ENCODE results near the gene SNX3. TPM values are rescaled to one million over a fixed set of nuclear protein-coding genes. Genes with fewer than 3 reads are reported as not detected.
"Not testable (repeated sequence)": the region's sequence is repeated elsewhere in the genome, so short reads cannot be mapped to it uniquely, and the experiment has no call there.

Gene SNX3
- total RNA-seq (2014; rRNA removed; shearing (Covaris generic)): 204 and 244 TPM in 2 replicates

DNA sequence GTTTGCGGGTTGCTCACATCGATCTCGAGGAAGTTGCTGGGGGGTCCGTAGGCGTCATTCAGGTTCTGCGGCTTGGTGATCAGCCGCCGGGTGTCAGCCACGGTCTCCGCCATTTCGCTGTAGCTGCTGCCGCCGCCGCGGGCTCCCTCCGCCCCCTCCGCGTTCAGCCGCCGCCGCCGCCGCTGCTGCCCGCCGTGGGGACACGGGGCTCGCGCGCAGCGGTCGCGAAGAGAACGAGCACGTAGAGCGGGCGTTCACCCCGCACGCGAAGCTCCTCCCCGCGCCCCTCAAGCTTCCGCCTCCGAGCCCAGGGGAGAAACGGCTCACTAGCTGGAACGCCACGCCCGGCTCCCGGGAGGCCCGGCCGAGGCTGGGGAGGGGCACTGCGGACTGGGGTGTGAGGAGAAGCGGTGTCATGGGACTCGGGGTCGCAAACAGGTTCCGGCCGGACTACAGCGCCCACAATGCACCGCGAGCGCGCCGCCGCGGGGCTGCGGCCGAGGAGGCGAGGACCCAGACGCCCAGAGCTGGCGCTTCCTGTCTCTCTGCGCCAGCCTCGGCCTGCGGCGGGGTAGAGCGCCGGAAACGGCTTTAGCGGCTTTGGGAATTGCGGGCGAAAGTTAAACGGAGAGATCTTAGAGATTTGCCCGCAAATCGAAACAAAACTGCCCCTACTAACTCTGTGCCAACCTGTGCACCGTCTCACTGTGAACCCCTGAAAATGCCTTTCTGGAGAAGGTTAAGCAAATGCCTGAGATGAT is at the start of gene SNX3:
SNX3 (minus strand) TSS at position 232 of the 761 bp plus-strand sequence; CDS start at position 113, 119 bp downstream.
- in situ Hi-C loops (cut with HindIII; ENCODE audit: low sequenced_read_pairs): no loop called here
- DNase-seq (ENCODE audit: low spot score): peak; percentile 89

DNA sequence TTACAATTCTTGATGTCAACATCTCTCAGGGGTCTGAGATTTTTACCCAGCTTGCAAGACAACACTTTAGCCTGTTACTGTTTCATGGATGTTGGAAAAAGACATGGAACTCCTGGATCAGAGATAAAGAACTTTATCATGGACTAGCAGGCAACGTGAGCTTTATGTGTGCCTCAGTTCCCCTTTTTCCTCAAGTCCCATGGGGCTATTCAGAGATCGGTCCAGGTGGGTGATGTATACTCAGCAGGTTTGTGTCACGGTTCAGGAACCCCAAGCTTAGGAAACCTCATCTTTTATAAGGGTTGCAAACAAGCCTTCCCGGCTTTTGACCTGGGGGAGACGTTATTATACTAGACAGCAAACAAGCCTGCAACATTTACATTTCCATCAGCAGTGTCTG is 49.0 kb upstream of the SNX3 start:
- in situ Hi-C loops (cut with HindIII; ENCODE audit: low sequenced_read_pairs): no loop called here
- no peak for DNase-seq (ENCODE audit: low spot score)

DNA sequence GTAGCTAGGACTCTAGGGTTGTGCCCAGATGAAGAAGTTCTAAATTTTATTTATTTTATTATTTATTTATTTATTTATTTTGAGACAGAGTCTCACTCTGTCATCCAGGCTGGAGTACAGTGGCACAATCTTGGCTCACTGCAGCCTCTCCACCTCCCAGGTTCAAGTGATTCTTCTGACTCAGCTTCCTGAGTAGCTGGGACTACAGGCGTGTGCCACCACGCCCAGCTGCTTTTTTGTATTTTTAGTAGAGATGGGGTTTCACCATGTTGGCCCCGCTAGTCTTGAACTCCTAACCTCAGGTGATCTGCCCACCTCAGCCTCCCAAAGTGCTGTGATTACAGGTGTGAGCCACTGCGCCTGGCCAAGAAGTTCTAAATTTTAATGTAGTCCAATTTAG is 47.8 kb upstream of the SNX3 start:
- DNase-seq (ENCODE audit: low spot score); in situ Hi-C loops (cut with HindIII; ENCODE audit: low sequenced_read_pairs): not testable (repeated sequence)

DNA sequence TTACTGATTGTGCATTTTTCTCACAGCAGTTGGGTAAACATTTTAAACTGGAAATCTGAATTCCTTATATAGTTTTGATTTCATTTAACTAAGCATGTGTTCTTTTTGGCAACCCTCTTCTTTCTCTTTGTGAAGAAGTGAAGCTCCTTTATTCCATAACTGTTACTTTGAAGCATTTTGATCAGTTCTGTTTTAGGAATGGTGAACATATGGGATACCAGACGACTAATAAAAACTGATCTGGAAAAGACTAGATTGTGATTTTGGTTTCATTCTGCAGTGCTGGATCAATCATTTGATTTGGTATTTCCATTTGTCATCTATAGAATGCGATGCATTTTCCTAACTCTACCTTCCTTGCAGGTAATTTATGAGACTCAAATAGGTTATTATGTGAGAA is 43.8 kb upstream of the SNX3 start:
- in situ Hi-C loops (cut with HindIII; ENCODE audit: low sequenced_read_pairs): no loop called here
- DNase-seq (ENCODE audit: low spot score): no peak

DNA sequence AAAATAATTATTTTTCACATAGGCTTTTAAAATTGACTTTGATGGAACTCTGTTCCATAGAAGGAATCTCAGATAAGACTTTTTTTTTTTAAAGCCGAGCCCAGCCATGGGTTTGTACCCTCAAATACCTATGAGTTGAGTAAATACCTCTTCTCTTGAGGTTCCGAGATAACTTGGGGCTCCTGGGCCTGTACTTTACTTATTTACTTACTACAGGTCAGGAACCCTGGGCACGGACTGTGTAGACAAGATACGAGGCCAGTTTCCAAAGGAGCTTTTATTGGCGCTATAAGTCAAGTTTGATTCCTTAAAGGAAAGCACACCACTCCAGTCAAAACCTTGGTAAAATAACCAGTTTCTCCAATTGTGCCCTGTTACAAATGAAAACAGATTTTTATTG is 41.5 kb upstream of the SNX3 start:
- in situ Hi-C loops (cut with HindIII; ENCODE audit: low sequenced_read_pairs): no loop called here
- DNase-seq (ENCODE audit: low spot score): no peak

DNA sequence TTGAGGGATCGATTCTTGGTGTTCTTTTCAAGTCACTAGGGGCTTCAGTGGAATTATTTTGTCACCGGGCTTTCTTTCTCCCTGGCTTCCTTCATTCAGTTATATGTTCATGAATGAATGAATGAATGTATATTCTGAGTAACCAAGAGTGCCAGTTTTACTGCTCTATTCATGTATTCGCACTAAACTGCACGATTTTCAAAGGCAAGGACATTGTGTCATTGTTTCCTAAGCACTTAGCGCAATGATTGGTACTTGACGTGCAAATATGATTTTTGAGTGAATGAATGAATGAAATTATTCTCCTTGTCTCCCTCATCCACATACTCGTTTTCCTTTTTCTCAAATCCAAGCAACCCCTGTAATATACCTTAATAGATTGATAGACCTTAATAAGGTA is 34.8 kb upstream of the SNX3 start:
- no peak for DNase-seq (ENCODE audit: low spot score)
- in situ Hi-C loops (cut with HindIII; ENCODE audit: low sequenced_read_pairs): no loop called here

DNA sequence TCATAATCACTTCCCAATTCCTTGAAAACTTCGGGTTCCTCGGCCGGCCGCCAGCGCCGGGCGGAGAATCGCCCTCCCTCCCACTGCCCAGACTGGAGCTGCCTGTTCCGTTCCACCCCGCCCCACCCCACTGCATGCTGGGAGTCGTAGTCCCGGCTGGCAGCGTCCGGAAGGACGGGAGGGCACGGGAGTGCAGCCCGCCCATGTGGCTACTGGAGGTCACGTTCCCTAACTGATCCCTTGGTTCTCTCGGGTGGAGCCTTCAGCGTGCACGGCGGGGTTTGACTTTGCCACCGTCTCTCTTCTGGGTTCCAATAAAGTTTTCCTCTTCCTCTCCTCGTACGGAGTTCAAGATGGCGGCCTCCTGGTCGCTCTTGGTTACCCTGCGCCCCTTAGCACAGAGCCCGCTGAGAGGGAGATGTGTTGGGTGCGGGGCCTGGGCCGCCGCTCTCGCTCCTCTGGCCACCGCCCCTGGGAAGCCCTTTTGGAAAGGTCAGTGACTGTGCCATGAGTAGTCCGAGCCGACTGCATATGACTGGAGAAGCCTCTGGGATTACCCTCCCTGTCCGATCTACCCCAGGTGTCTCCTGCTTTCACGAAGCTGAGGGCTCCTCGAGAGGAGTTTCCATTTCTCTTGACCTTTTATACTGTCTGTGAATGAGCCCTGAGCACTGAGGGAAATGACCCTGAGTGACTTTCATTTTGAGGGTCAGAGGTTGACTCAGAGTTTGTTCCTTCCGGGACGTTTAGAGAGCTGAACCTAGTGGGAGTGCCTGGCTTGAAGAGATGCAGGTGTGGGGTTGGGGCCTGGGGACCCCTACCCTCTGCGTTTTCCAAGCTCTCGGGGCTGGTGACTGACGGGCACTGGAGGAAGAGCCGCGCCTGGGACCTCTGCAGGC is 34.1 kb upstream of the SNX3 start, which contains the start of gene AFG1L:
AFG1L (plus strand) TSS at position 328 of the 899 bp plus-strand sequence; CDS start at position 354, 26 bp downstream.
- peak; percentile 92 for DNase-seq (ENCODE audit: low spot score)
- in situ Hi-C loops (cut with HindIII; ENCODE audit: low sequenced_read_pairs): no loop called here

DNA sequence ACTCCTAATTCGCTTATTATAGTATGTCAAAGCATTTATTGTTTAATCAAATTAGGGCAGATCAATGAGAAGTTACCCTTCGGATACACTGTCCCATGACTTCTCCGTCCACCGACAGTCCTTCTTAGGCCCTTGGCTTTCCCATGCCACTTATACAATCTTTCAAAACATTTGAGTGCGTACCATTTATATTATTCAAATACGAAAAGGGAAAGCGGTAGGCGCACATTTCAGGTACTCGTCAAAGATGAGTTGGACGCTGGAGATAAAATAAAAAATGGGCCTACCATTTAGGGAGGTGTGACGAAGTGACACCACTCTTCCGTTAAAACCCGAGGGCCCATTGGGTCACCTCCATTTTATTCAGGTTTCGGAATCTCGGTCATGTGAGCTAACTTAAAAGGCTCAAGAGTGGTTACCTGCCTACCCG is 33.5 kb upstream of the SNX3 start:
- DNase-seq (ENCODE audit: low spot score): no peak
- in situ Hi-C loops (cut with HindIII; ENCODE audit: low sequenced_read_pairs): no loop called here

DNA sequence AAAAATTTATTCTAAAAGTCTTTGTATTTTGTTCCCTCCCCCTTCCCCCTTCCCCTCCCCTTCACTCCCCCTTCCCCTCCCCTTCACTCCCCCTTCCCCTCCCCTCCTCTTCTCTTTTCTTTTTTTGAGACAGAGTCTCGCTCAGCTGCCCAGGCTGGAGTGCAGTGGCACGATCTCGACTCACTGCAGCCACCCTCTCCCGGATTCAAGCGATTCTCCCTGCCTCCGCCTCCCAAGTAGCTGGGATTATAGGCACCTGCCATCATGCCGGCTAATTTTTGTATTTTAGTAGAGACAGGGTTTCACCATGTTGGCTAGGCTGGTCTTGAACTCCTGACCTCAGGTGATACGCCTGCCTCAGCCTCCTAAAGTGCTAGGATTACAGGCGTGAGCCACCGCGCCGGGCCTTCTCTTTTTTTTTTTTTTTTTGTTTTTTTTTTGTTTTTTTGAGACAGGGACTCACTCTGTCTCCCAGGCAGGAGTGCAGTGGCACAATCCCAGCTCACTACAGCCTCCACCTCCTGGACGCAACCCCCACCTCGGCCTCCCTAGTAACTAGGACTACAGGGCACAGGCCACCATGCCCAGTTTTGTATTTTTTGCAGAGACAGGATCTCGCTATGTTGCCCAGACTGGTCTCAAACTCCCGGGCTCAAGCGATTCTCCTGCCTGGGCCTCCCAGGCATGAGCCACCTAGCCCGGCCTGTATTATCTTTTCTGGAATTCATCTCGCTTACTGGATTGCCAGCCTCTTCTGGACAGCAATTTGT is 32.9 kb upstream of the SNX3 start:
- in situ Hi-C loops (cut with HindIII; ENCODE audit: low sequenced_read_pairs): no loop called here
- no peak for DNase-seq (ENCODE audit: low spot score)

DNA sequence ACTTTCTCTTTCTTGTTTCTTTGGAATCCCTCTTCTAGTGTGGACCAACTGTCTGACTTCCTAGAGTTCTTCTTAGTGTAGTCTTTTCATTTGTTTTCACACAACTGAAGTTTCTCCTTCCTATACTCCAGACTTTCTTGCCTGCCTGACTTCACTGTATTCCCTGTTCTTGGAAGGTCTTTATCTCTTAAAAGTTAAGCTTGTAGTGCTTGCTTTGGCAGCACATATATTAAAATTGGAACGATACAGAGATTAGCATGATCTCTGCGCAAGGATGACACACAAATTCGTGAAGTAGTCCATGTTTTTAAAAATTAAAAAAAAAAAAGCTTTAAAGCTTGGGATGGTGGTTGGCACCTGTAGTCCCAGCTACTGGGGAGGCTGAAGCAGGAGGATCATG is 31.7 kb upstream of the SNX3 start:
- DNase-seq (ENCODE audit: low spot score); in situ Hi-C loops (cut with HindIII; ENCODE audit: low sequenced_read_pairs): not testable (repeated sequence)

DNA sequence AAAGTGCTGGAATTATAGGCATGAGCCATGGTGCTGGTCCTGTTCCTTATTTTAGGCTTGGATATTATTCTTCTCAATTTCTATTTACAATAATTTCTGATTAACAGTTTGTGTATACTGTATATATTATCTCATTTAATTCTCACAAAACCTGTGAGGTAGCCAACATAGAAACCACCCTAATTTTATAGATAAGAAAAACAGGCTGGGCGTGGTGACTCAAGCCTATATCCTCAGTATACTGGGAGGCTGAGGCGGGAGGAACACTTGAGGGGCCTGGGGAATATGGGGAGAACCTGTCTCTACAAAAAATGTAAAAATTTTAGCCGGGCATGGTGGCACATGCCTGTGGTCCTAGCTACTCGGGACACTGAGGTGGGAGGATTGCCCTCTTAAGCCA is 30.3 kb upstream of the SNX3 start:
- in situ Hi-C loops (cut with HindIII; ENCODE audit: low sequenced_read_pairs): no loop called here
- DNase-seq (ENCODE audit: low spot score): no peak

DNA sequence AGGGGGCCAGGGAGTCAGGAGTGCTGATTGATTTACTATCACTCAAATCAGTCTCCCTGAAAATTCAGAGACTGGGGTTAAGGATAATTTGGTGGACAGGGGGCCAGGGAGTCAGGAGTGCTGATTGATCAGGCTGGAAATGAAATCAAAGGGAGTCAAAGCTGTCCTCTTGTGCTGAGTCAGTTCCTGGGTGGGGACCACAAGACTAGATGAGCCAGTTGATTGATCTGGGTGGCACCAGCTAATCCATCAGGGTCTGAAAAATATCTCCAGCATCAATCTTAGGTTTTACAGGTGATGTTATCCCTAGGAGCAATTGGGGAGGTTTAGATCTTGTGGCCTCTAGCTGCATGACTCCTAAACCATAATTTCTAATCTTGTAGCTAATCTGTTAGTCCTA is 27.9 kb upstream of the SNX3 start:
- no peak for DNase-seq (ENCODE audit: low spot score)

DNA sequence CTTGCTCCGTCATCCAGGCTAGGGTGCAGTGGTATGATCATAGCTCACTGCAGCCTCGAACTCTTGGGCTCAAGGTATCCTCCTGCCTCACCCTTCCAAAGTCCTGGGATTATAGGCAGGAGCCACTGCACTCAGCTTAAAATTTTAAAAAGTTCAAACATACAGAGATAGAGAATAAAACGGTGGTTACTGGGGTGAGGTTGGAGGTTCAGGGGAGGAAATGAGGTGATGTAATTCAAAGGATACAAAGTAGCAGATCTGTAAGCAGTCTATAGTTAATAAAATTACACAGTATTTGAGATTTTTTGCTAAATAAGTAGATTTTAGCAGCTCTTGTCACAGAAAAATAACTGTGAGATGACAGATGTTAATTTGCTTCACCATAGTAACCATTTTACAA is 26.5 kb upstream of the SNX3 start:
- in situ Hi-C loops (cut with HindIII; ENCODE audit: low sequenced_read_pairs): no loop called here
- no peak for DNase-seq (ENCODE audit: low spot score)

More for the DNA sequence above, 27.9 kb upstream of the SNX3 start:
- in situ Hi-C loops (cut with HindIII; ENCODE audit: low sequenced_read_pairs): no loop called here

DNA sequence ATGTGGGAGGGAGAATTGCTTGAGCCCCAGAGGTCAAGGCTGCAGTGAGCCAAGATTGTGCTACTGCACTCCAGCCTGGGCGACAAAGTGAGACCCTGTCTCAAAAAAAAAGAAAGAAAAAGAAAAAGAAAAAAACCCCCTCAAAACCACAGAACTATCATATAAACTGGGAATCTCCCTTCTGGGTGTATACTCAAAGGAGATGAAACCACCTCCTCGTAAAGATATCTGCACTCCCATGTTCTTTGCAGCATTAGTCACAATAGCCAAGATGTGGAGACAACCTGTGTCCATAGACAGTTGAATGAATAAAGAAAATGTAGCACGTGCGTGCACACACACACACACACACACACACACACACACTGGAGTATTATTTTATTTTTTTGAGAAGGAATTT is 25.5 kb upstream of the SNX3 start:
- no peak for DNase-seq (ENCODE audit: low spot score)
- in situ Hi-C loops (cut with HindIII; ENCODE audit: low sequenced_read_pairs): no loop called here

DNA sequence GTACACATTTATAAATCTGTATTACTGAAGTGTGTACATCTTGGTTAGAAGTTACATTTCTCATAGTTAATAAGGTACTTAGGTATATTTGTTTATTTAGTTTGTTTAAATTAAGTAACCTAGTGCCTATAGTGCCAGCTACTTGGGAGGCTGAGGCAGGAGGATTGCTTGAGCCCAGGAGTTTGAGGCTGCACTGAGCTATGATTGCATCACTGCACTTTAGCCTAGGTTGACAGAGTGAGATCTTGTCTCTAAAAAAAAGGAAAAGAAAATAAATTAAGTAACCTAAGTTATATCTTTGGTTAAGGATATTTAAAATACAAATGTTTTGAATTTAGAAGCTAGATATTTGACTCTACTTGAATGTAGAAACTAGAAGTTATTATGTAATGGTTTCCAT is 24.5 kb upstream of the SNX3 start:
- in situ Hi-C loops (cut with HindIII; ENCODE audit: low sequenced_read_pairs): no loop called here
- DNase-seq (ENCODE audit: low spot score): no peak

DNA sequence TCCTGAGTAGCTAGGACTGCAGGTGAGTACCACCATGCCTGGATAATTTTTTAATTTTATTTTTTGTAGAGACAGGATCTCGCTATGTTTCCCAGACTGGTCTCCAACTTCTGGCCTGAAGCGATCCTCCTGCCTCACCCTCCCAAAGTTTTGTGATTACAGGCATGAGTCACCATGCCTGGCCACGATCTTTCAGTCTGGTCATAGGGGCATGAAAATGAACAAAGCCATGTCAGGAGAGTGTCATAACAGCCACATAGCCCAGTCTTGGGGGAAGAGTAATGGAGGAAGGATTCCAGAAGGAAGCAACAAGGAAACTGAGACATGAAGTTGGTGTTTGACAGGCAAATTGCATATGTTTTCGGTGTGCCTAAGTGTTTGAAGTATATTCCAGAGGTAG is 17.0 kb upstream of the SNX3 start:
- DNase-seq (ENCODE audit: low spot score): no peak
- in situ Hi-C loops (cut with HindIII; ENCODE audit: low sequenced_read_pairs): no loop called here

DNA sequence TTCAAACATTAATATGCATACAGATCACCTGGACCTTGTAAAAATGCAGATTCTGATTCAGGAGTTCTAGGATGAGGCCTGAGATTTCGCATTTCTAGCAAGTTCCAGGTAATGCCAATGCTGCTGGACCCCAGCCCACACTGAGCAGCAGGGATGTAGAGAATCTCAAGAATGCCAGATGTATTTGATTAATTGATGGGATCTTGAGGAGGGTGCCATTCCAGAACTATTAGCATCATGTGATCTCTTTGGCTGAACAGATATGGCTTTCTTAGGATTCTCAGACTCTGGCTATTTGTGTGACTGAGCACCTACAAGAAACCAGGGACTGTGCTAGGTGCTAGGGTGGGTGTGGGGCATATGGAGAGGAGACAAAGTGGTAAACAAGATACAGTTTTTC is 16.5 kb upstream of the SNX3 start:
- in situ Hi-C loops (cut with HindIII; ENCODE audit: low sequenced_read_pairs): no loop called here
- no peak for DNase-seq (ENCODE audit: low spot score)

DNA sequence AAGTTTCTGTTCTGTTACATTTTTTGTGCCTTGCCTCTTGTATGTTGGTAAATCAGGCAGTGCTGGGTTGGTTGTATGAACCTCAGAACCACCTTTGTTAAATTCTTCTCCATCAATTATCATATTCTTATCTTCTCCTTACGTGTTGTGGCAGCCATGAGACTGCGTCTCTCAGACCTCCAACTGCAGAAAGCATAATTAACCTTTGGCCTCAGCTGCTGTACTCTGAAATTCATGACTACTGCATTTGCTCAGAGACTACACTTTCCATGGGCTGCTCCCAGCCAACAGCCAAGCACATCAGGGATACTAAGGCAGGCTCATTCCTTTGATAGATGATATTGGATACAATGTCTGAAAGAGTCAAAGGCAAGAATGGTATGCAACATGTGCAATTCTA is 15.1 kb upstream of the SNX3 start:
- DNase-seq (ENCODE audit: low spot score): no peak
- in situ Hi-C loops (cut with HindIII; ENCODE audit: low sequenced_read_pairs): no loop called here

DNA sequence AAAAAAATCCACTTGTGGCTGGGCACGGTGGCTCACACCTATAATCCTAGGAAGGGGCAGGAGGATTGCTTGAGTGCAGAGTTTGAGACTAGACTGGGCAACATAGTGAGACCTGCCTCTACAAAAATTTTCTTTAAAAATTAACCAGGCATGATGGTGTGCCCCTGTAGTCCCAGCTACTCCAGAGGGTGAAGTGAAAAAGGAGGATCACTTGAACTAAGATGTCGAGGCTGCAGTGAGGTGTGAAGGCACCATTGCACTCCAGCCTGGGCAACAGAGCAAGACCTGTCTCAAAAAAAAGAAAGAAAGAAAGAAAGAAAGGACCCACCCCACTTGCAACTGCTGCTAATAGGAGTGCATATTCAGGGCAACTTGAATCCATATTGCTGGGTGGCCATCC is 13.7 kb upstream of the SNX3 start:
- in situ Hi-C loops (cut with HindIII; ENCODE audit: low sequenced_read_pairs): no loop called here
- DNase-seq (ENCODE audit: low spot score): no peak

DNA sequence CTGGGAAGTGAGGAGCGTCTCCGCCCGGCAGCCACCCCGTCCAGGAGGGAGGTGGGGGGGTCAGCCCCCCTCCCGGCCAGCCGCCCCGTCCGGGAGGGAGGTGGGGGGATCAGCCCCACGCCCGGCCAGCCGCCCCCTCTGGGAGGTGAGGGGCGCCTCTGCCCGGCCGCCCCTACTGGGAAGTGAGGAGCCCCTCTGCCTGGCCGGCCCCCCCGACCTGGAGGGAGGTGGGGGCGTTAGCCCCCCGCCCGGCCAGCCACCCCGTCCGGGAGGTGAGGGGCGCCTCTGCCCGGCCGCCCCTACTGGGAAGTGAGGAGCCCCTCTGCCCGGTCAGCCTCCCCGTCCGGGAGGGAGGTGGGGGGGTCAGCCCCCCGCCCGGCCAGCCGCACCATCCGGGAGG is 9.1 kb upstream of the SNX3 start:
- DNase-seq (ENCODE audit: low spot score); in situ Hi-C loops (cut with HindIII; ENCODE audit: low sequenced_read_pairs): not testable (repeated sequence)

Measured in G401 (cell line).